K562 (cell line): Measurements from ENCODE around the gene TTBK2. TPM values are rescaled to one million over a fixed set of nuclear protein-coding genes. Genes with fewer than 3 reads are reported as not detected.

Source experiments
- ATAC-seq: fragments of 200-7000 bp; cut with Tn5 transposase; 3 replicates; pipeline ENCODE4 v1.9.1; 2020; ENCODE audit warnings: moderate library complexity
- BruUV-seq: library from RNA; stranded (reverse); fragments of 400-500 nt; replicated peaks from 2 replicates; lab custom pipeline; 2021; lab: Mats Ljungman, UMichigan
- CTCF ChIA-PET: fragments of 300-600 bp; formaldehyde crosslinking; extraction: SDS; loops from one replicate; lab custom pipeline; 2021; ENCODE audit warnings: low intra/inter-chr PET ratio; lab: Yijun Ruan, JAX
- POLR2A ChIA-PET: fragments of 300-600, 350-650 bp; sonication (Branson Sonifier 250); formaldehyde crosslinking; extraction: SDS; loops from one replicate; lab custom pipeline; 2021; ENCODE audit warnings: antibody characterized with exemption, inconsistent platforms; lab: Yijun Ruan, JAX
- DNase-seq, 4 experiments: peaks; one replicate each; pipeline versions ENCODE4 v3.0.0 to v3.0.0-alpha.2; 2011 to 2018; ENCODE audit warnings: low spot score in 3 of 4, mixed read lengths in 3 of 4; ENCODE audit errors: extremely low read depth in 1 of 4
- FAIRE-seq: peaks from 2 replicates; lab custom pipeline; 2011; peaks lifted over from hg19 to GRCh38; lab: Jason Lieb, UNC
- H2AFZ ChIP-seq: 2 replicates; pipeline ENCODE4 v1.6.0; 2011; ENCODE audit warnings: low read depth, low read length, control low read depth, inconsistent platforms
- H3K27ac ChIP-seq: fragments of 200-600 bp; 3 replicates; pipeline ENCODE4 v1.8.0; 2011; ENCODE audit warnings: low read depth, mild to moderate bottlenecking, control low read depth, inconsistent platforms, low read length, moderate library complexity, mixed read lengths; ENCODE audit errors: extremely low read depth
- H3K27me3 ChIP-seq, 2 experiments: fragments of 300-600 bp in 1 of 2; 2 replicates in 1 of 2; 3 replicates in 1 of 2; pipeline versions ENCODE4 v1.6.0 to v1.8.0; 2011; ENCODE audit warnings: inconsistent platforms in 2 of 2, low read length in 2 of 2, mild to moderate bottlenecking in 1 of 2, mixed read lengths in 1 of 2, moderate library complexity in 1 of 2; ENCODE audit not compliant: control insufficient read depth in 2 of 2, insufficient read depth in 2 of 2
- H3K36me3 ChIP-seq: fragments of 300-600 bp; 3 replicates; pipeline ENCODE4 v1.8.0; 2011; ENCODE audit warnings: mild to moderate bottlenecking, low read length, inconsistent platforms; ENCODE audit not compliant: control insufficient read depth, insufficient read depth
- H3K4me1 ChIP-seq, 2 experiments: fragments of 200-600 bp in 1 of 2; replicated peaks in 1 of 2; 2 replicates in 1 of 2; 3 replicates in 1 of 2; pipeline versions ENCODE4 v1.5.1 to v1.8.0; 2011; ENCODE audit warnings: inconsistent platforms in 2 of 2, low read length in 2 of 2, mild to moderate bottlenecking in 1 of 2, mixed read lengths in 1 of 2, moderate library complexity in 1 of 2; ENCODE audit not compliant: control insufficient read depth in 2 of 2, insufficient read depth in 2 of 2
- H3K4me2 ChIP-seq: 2 replicates; pipeline ENCODE4 v1.6.1; 2011; ENCODE audit warnings: low read length, control low read depth, inconsistent platforms, mixed read lengths; ENCODE audit not compliant: insufficient read depth
- H3K4me3 ChIP-seq: fragments of 200-600 bp; sonication (generic), shearing (Covaris generic); 2 replicates; pipeline ENCODE4 v1.5.1; 2016; ENCODE audit warnings: control low read depth, inconsistent platforms
- H3K79me2 ChIP-seq: fragments of 200-600 bp; 3 replicates; pipeline ENCODE4 v1.8.0; 2011; ENCODE audit warnings: low read length, inconsistent platforms; ENCODE audit not compliant: control insufficient read depth, insufficient read depth
- H3K9ac ChIP-seq, 2 experiments: 2 replicates each; pipeline versions ENCODE4 v1.6.0 to v1.6.1; 2011; ENCODE audit warnings: low read depth in 2 of 2, low read length in 2 of 2, control low read depth in 1 of 2, inconsistent platforms in 1 of 2, mild to moderate bottlenecking in 1 of 2, mixed read lengths in 1 of 2; ENCODE audit not compliant: insufficient read depth in 1 of 2
- H3K9me1 ChIP-seq: one replicate; pipeline ENCODE4 v1.6.0; 2011; ENCODE audit warnings: inconsistent platforms, mild to moderate bottlenecking, low read length, moderate library complexity; ENCODE audit not compliant: control insufficient read depth, insufficient read depth
- H3K9me3 ChIP-seq: replicated peaks from 2 replicates; pipeline ENCODE4 v1.5.1; 2011; ENCODE audit warnings: low read depth, low read length, inconsistent platforms; ENCODE audit not compliant: control insufficient read depth, insufficient read depth
- H4K20me1 ChIP-seq: replicated peaks from 2 replicates; pipeline ENCODE4 v1.6.1; 2011; ENCODE audit warnings: low read length, inconsistent platforms, mixed read lengths; ENCODE audit not compliant: control insufficient read depth, insufficient read depth
- ARID2 ChIP-seq: fragments of 450-650 bp; IDR thresholded peaks from 2 replicates; pipeline ENCODE4 v1.6.1; 2017; ENCODE audit warnings: antibody characterized with exemption, mild to moderate bottlenecking
- BMI1 ChIP-seq: fragments of 150-350 bp; IDR thresholded peaks from 2 replicates; pipeline ENCODE4 v1.6.1; 2014; ENCODE audit warnings: low read length
- MED1 ChIP-seq: sonication (generic); formaldehyde crosslinking; IDR thresholded peaks from 2 replicates; pipeline ENCODE4 v1.8.1; 2023; ENCODE audit warnings: missing genetic modification reagents, borderline replicate concordance
- USF1 ChIP-seq: sonication (generic); formaldehyde crosslinking; IDR thresholded peaks from 2 replicates; pipeline ENCODE4 v1.9.0; 2022; ENCODE audit warnings: mild to moderate bottlenecking, missing genetic modification reagents
- USF2 ChIP-seq: sonication (generic); formaldehyde crosslinking; IDR thresholded peaks from 2 replicates; pipeline ENCODE4 v1.5.0; 2020; ENCODE audit warnings: missing genetic modification reagents
- WGBS: fragments of 100-300 bp; shearing (Covaris generic); methylation state at CpG from one replicate; pipeline ENCODE4 v1.1.6; 2016; ENCODE audit warnings: low coverage, mixed read lengths; ENCODE audit not compliant: insufficient coverage; ENCODE audit errors: missing lambda C conversion rate; 5-methylcytosine and 5-hydroxymethylcytosine counted together
- in situ Hi-C: fragments of 300-500 bp; cut with MboI; formaldehyde crosslinking; loops from 4 replicates; pipeline ENCODE4 v1.15.0; 2018; ENCODE audit warnings: inconsistent platforms, mixed read lengths
- intact Hi-C: fragments of 100-400 bp; cut with micrococcal nuclease; formaldehyde crosslinking; loops from 2 replicates; pipeline ENCODE4 v1.14.2; 2022
- polyA plus RNA-seq, 8 experiments: library from polyadenylated mRNA; depleted of rRNA in 4 of 8; stranded (reverse) in 5 of 8; unstranded in 3 of 8; fragments of >200 nt; fragmentation: Nextera tagmentation in 2 of 8; fragmentation: Illumina TruSeq in 1 of 8; extraction: Ambion mirVana in 2 of 8; extraction: Trizol in 1 of 8; gene quantifications; 2 replicates each; pipeline versions ENCODE4 v1.2.1 to v1.2.3, GENCODE V29; 2011 to 2014; ENCODE audit warnings: inconsistent platforms in 1 of 8, missing spikeins in 1 of 8
- total RNA-seq, 7 experiments: library from RNA; depleted of rRNA in 6 of 7; stranded (reverse); fragments of >200 nt in 6 of 7; fragmentation: Illumina TruSeq in 2 of 7; extraction: Trizol in 2 of 7; gene quantifications; 2 replicates each; pipeline versions ENCODE4 v1.2.1 to v1.2.3, GENCODE V29; 2011 to 2021; ENCODE audit warnings: low replicate concordance in 1 of 7

Gene TTBK2
- total and polyA plus RNA-seq, 9 of the 15 experiments (the other 6 are each of a cell fraction or from before 2014, with no cell fraction given): 0.89 to 8.0 (median 4.8) TPM

GRCh38 chr15:42911058-42911592, 9.5 kb downstream of the TTBK2 start:
- CTCF ChIA-PET: no interaction called here
- FAIRE-seq (peak; percentile 69), DNase-seq (peak in 2 of 4 experiments; percentile 10 to 19), ATAC-seq (no peak)
- H3K9me3 ChIP-seq: no peaks in the 10 kb centered on the region
- no peak overlapping the region for H3K27ac ChIP-seq
- H3K4me3 ChIP-seq: no peak overlapping the region
- H3K36me3 ChIP-seq: no peaks in the 10 kb centered on the region; the same call in 2 of the 3 replicates
- no peaks in the 10 kb centered on the region for H3K27me3 ChIP-seq
- H4K20me1 ChIP-seq: no peaks in the 10 kb centered on the region
- H2AFZ ChIP-seq: no peak overlapping the region
- H3K4me1 ChIP-seq: peaks cover 6 to 10% of the 10 kb centered on the region in 2 experiments; a peak in 4 of 5 replicates
- 59% methylated on average over 5 of the region's 5 CpGs for WGBS
- no peak overlapping the region for H3K9ac ChIP-seq
- TF ChIP-seq USF2 (CRISPR knock-in tag) (peak; percentile 44), USF1 (CRISPR knock-in tag) (peak; percentile 48; the same call in 1 of the 2 replicates), BMI1 (no peak), ARID2 (no peak), MED1 (CRISPR knock-in tag) (no peak)
- peaks cover 27% of the 10 kb centered on the region for H3K79me2 ChIP-seq
- BruUV-seq: no TSS peak
- in situ Hi-C loops (no loop called here), intact Hi-C loops (no loop called here)
- no peaks in the 10 kb centered on the region for H3K9me1 ChIP-seq
- H3K4me2 ChIP-seq: no peak overlapping the region; the same call in 1 of the 2 replicates
- POLR2A ChIA-PET: interaction anchor here (0.7 kb wide), 2 partner anchors 8 to 142 kb away, joined by 3 read pairs; no protein-coding TSS in a partner anchor
